Measurements from ENCODE around the gene SNRPD3.

SNRPD3 gene

DNA sequence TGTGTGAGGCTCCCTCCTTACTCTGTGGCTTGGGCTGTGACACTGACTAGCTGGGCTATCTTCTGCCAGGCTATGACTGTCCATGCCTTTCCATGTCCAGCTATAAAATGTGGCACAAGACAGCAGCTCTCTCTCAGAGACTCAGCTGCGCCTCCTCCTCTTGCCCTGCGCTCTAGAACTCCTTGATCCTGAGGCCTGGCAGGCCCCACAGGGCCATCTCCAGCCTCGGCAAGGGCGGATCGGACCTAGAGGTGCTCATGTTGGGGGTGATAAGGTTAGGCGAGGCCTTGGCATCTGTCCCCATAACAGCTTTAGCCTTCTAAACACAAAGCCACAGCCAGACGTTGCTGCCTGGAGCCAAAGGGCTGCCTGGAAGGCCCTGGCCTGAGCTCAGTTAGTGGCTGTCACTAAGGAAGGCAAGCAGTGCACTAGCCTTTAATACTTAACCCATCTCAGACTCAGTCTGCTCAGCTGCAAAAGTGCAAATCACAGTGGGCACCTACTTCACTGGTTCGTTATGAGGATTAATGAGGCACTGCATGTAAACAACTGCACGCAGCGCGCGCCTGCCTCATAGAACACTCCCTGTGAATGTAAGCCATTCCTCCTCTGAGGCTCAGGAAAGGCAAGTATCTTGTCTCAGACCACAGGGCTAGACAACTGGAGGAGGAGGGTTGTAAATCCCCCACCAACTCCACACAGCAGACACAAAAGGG is 2.0 kb upstream of the SNRPD3 start:
- TF ChIP-seq, protein P1, sequence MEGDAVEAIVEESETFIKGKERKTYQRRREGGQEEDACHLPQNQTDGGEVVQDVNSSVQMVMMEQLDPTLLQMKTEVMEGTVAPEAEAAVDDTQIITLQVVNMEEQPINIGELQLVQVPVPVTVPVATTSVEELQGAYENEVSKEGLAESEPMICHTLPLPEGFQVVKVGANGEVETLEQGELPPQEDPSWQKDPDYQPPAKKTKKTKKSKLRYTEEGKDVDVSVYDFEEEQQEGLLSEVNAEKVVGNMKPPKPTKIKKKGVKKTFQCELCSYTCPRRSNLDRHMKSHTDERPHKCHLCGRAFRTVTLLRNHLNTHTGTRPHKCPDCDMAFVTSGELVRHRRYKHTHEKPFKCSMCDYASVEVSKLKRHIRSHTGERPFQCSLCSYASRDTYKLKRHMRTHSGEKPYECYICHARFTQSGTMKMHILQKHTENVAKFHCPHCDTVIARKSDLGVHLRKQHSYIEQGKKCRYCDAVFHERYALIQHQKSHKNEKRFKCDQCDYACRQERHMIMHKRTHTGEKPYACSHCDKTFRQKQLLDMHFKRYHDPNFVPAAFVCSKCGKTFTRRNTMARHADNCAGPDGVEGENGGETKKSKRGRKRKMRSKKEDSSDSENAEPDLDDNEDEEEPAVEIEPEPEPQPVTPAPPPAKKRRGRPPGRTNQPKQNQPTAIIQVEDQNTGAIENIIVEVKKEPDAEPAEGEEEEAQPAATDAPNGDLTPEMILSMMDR (IDR thresholded peaks at IDR 0.05; ENCODE audit: borderline replicate concordance, control extremely low read depth, extremely low read depth, insufficient read depth, missing control alignments), result no peak
- no peak for DNase-seq (ENCODE audit: low spot score)
- in situ Hi-C loops (cut with MboI; ENCODE audit: low sequenced_read_pairs, unreplicated experiment), result no loop called here

DNA sequence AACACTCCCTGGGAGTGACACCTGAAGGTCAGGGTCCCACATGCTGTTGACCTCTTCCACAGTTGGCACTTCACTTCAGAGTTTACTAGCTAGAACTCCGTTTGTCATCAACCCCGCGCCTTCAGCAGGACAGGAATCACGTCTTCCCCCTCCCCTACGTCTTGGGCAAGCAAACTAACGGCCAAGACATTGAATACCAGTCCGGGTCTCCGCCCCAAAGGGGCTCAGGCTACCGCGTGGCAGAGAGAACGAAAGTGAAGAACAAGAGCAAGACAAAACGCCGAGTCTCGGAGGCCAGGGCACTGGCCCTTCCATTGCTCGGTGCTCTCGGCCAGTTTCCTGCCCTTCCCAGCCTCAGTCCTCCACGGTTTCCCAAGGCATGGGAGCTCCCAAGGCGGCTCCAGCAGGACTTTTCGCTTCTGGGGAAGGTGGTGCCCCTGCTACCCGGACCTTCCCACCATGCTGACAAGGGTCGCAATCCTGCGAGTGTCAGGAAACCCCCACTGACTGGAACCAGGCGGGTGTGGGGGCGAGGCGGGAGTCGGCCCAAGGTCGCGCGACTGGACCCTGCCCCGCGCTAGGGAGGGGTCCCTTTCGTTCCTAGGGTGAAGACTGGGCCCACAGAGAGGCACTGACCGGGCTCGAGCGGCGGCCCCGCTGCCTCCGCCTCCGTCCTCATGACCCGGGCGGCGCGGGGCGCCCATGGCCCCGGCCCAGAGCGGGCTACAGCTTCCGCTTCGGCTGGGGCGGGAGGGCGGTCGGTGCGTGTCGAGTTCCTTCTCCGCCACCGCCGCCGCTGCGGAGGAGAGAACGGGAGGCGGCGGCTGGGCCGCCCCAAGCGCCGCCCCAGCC is 1.3 kb upstream of the SNRPD3 start, which contains the start of gene GUCD1:
TSS of gene GUCD1 (minus strand) at position 826 of the 852 bp plus-strand sequence. CDS start at position 679, 147 bp downstream.
- no peak for DNase-seq (ENCODE audit: low spot score)
- in situ Hi-C loops (cut with MboI; ENCODE audit: low sequenced_read_pairs, unreplicated experiment), result no loop called here
- TF ChIP-seq, protein P1 (IDR thresholded peaks at IDR 0.05; ENCODE audit: borderline replicate concordance, control extremely low read depth, extremely low read depth, insufficient read depth, missing control alignments), result no peak

DNA sequence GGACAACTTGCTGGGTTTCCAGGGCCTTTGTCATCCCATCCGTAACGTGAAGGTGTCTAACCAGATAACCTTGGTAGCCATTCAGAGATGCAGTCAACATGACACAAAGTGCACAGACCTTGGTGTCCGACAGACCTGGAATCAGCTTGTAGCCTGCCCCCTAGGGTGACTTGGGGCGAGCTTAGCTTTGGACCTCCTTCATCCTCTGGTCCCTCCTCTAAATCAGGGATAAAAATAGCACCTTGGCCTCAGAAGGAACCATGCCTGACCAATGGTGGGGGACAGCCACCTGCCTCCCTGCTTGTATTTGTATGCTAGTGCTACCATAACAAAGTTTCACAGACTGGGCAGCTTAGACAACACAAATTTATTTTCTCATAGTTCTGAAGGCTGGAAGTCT is 3.7 kb downstream of the SNRPD3 start:
- TF ChIP-seq, protein P1 (IDR thresholded peaks at IDR 0.05; ENCODE audit: borderline replicate concordance, control extremely low read depth, extremely low read depth, insufficient read depth, missing control alignments), result no peak
- DNase-seq (ENCODE audit: low spot score), result no peak
- in situ Hi-C loops (cut with MboI; ENCODE audit: low sequenced_read_pairs, unreplicated experiment), result no loop called here

DNA sequence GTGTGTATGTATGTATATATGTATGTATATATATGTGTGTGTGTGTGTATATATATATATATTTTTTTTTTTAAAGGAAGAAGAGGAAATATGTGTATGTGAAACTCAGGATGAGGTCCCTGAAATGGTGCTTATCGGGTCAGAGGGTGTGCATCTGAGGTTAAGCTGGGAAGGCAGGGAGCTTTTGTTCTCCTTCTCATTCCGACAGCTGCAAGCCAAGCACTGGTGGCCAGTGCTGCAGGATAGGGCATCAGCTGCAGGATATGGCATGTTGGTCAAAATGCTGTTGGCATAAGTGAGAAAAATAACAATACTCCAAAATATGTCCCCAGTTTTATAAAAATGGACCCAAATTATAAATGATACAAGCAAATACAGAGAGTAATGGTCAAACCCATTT is 7.4 kb downstream of the SNRPD3 start:
- in situ Hi-C loops (cut with MboI; ENCODE audit: low sequenced_read_pairs, unreplicated experiment), result no loop called here
- DNase-seq (ENCODE audit: low spot score), result no peak
- TF ChIP-seq, protein P1 (IDR thresholded peaks at IDR 0.05; ENCODE audit: borderline replicate concordance, control extremely low read depth, extremely low read depth, insufficient read depth, missing control alignments), result no peak

DNA sequence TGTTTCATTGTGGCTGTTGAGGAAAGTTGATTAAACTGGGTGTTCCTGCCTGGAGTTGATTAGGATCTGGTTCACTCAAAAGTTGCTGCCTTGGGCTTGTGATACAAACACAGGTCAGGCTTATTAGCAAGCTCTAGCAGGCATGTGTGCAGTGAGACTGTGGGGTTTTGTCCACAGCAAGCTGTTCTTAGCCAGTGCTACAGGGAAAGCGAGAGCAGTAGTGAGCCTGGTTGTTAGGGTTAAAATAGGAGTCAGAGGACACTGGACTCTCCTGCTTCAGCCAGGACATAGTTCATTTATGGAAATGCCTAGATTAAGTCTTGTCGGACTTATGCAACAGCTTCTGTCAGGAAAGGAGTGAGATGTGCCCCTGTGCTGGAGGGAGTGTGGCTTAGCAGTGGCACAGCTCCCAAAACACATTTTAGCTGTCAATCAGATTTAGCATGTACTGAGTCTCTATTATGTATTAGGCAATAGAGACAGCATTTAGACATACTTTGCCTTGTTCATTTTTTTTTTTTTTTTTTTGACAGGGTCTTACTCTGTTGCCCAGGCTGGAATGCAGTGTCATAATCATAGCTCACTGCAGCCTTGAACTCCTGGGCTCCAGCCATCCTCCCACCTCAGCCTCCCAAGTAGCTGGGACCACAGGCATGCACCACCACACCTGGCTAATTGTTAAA is 8.7 kb downstream of the SNRPD3 start:
- no peak for DNase-seq (ENCODE audit: low spot score)
- in situ Hi-C loops (cut with MboI; ENCODE audit: low sequenced_read_pairs, unreplicated experiment), result no loop called here
- TF ChIP-seq, protein P1 (IDR thresholded peaks at IDR 0.05; ENCODE audit: borderline replicate concordance, control extremely low read depth, extremely low read depth, insufficient read depth, missing control alignments), result no peak

DNA sequence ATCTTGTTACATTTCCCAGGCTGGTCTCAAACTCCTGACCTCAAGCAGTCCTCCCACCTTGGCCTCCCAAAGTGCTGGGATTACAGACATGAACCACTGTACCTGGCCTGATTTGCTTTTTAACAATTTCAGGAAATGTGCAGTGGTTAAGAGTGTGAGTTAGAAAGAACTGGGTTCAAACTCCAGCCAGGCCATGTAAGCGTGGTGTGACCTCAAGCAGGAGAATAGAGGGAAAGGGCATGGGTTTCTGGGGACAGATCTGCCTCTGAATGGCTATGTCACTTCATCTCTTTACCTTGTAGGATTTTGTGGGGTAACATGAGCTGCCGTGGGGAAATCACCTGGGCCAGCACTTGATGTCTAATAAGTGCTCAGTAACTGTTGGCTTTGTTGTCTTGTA is 9.3 kb downstream of the SNRPD3 start:
- TF ChIP-seq, protein P1 (IDR thresholded peaks at IDR 0.05; ENCODE audit: borderline replicate concordance, control extremely low read depth, extremely low read depth, insufficient read depth, missing control alignments), result no peak
- DNase-seq (ENCODE audit: low spot score), result no peak
- in situ Hi-C loops (cut with MboI; ENCODE audit: low sequenced_read_pairs, unreplicated experiment), result no loop called here
